Muscle layer of duodenum (tissue), 2 donors: Measurements from ENCODE around the gene NRXN3.

Experiments
- H3K27ac ChIP-seq: one replicate; pipeline ENCODE4 v1.7.0; 2013; ENCODE audit warnings: mild to moderate bottlenecking, low read length
- H3K27me3 ChIP-seq: one replicate; pipeline ENCODE4 v1.7.0; 2013; ENCODE audit warnings: low read depth, mild to moderate bottlenecking, control low read depth, low read length
- H3K36me3 ChIP-seq, 2 donors: one replicate each; pipeline ENCODE4 v1.7.0; 2013; ENCODE audit warnings: low read length in 2 of 2, control low read depth in 1 of 2, mild to moderate bottlenecking in 1 of 2; ENCODE audit not compliant: insufficient read depth in 2 of 2, control insufficient read depth in 1 of 2
- H3K4me1 ChIP-seq, 2 donors: one replicate each; pipeline ENCODE4 v1.7.0; 2013; ENCODE audit warnings: low read length in 2 of 2, mild to moderate bottlenecking in 2 of 2, control low read depth in 1 of 2, moderate library complexity in 1 of 2; ENCODE audit not compliant: insufficient read depth in 2 of 2, control insufficient read depth in 1 of 2
- H3K4me3 ChIP-seq, 2 donors: one replicate each; pipeline ENCODE4 v1.7.0; 2013; ENCODE audit warnings: low read length in 2 of 2, low read depth in 1 of 2, mild to moderate bottlenecking in 1 of 2
- H3K9me3 ChIP-seq, 2 donors: one replicate each; pipeline ENCODE4 v1.7.0; 2013; ENCODE audit warnings: low read length in 2 of 2, control low read depth in 1 of 2, mild to moderate bottlenecking in 1 of 2; ENCODE audit not compliant: control insufficient read depth in 1 of 2
- donor health status: healthy.

NRXN3 gene

GRCh38 chr14:79468486-79468885 is 1298.3 kb downstream of the NRXN3 start:
- Histone ChIP-seq H3K9me3 (no peaks in the 10 kb centered on the region), H3K27ac (no peak overlapping the region), H3K27me3 (no peaks in the 10 kb centered on the region), H3K4me1 (no peaks in the 10 kb centered on the region), H3K36me3 (no peaks in the 10 kb centered on the region), H3K4me3 (no peak overlapping the region)

GRCh38 chr14:79473651-79474050 is 1303.5 kb downstream of the NRXN3 start:
- Histone ChIP-seq H3K9me3 (no peaks in the 10 kb centered on the region), H3K4me1 (no peaks in the 10 kb centered on the region), H3K36me3 (no peaks in the 10 kb centered on the region), H3K4me3 (no peak overlapping the region), H3K27ac (no peak overlapping the region), H3K27me3 (no peaks in the 10 kb centered on the region)

- no peak overlapping the region for H3K4me3 ChIP-seq
- H3K9me3 ChIP-seq: no peaks in the 10 kb centered on the region
- H3K36me3 ChIP-seq: no peaks in the 10 kb centered on the region
- H3K27me3 ChIP-seq: no peaks in the 10 kb centered on the region
- no peaks in the 10 kb centered on the region for H3K4me1 ChIP-seq
- no peak overlapping the region for H3K27ac ChIP-seq
These were observed 1305.8 kb downstream of the NRXN3 start for GRCh38 chr14:79475887-79476532.

- H3K4me1 ChIP-seq: no peaks in the 10 kb centered on the region
- no peaks in the 10 kb centered on the region for H3K36me3 ChIP-seq
- H3K9me3 ChIP-seq: no peaks in the 10 kb centered on the region
- no peak overlapping the region for H3K4me3 ChIP-seq
- H3K27me3 ChIP-seq: no peaks in the 10 kb centered on the region
- H3K27ac ChIP-seq: no peak overlapping the region
These were observed 1306.4 kb downstream of the NRXN3 start for GRCh38 chr14:79476552-79476951.

GRCh38 chr14:79480212-79480611 is 1310.0 kb downstream of the NRXN3 start:
- Histone ChIP-seq H3K27ac (no peak overlapping the region), H3K36me3 (no peaks in the 10 kb centered on the region), H3K4me3 (no peak overlapping the region), H3K27me3 (no peaks in the 10 kb centered on the region), H3K4me1 (peaks cover 0 to 5% of the 10 kb centered on the region in 2 donors), H3K9me3 (no peaks in the 10 kb centered on the region)

GRCh38 chr14:79482825-79483224 is 1312.7 kb downstream of the NRXN3 start:
- H3K27me3 ChIP-seq: no peaks in the 10 kb centered on the region
- H3K4me3 ChIP-seq: no peak overlapping the region

GRCh38 chr14:79483477-79484388 is 1313.6 kb downstream of the NRXN3 start:
- Histone ChIP-seq H3K36me3 (no peaks in the 10 kb centered on the region), H3K27ac (no peak overlapping the region), H3K4me1 (peaks cover 0 to 5% of the 10 kb centered on the region in 2 donors), H3K9me3 (no peaks in the 10 kb centered on the region), H3K4me3 (no peak overlapping the region), H3K27me3 (no peaks in the 10 kb centered on the region)

More at GRCh38 chr14:79482825-79483224, 1312.7 kb downstream of the NRXN3 start:
- no peak overlapping the region for H3K27ac ChIP-seq
- no peaks in the 10 kb centered on the region for H3K36me3 ChIP-seq
- H3K4me1 ChIP-seq: peaks cover 0 to 5% of the 10 kb centered on the region in 2 donors
- no peaks in the 10 kb centered on the region for H3K9me3 ChIP-seq

GRCh38 chr14:79487632-79488031 is 1317.5 kb downstream of the NRXN3 start:
- no peaks in the 10 kb centered on the region for H3K36me3 ChIP-seq
- H3K27ac ChIP-seq: no peak overlapping the region
- peaks cover 0 to 2% of the 10 kb centered on the region in 2 donors for H3K4me1 ChIP-seq
- no peaks in the 10 kb centered on the region for H3K9me3 ChIP-seq
- no peak overlapping the region for H3K4me3 ChIP-seq
- H3K27me3 ChIP-seq: no peaks in the 10 kb centered on the region

- Histone ChIP-seq H3K4me1 (peaks cover 0 to 4% of the 10 kb centered on the region in 2 donors), H3K9me3 (no peaks in the 10 kb centered on the region), H3K4me3 (no peak overlapping the region), H3K27me3 (no peaks in the 10 kb centered on the region), H3K27ac (no peak overlapping the region), H3K36me3 (no peaks in the 10 kb centered on the region)
These were observed 1321.0 kb downstream of the NRXN3 start for GRCh38 chr14:79491161-79491560.

- H3K27ac ChIP-seq: no peak overlapping the region
- H3K4me1 ChIP-seq: peaks cover 0 to 10% of the 10 kb centered on the region in 2 donors
- no peaks in the 10 kb centered on the region for H3K27me3 ChIP-seq
- no peaks in the 10 kb centered on the region for H3K9me3 ChIP-seq
- no peaks in the 10 kb centered on the region for H3K36me3 ChIP-seq
- no peak overlapping the region for H3K4me3 ChIP-seq
These were observed 1323.0 kb downstream of the NRXN3 start for GRCh38 chr14:79493081-79493645.

- H3K4me3 ChIP-seq: no peak overlapping the region
- H3K9me3 ChIP-seq: no peaks in the 10 kb centered on the region
- no peaks in the 10 kb centered on the region for H3K27me3 ChIP-seq
- no peak overlapping the region for H3K27ac ChIP-seq
- H3K4me1 ChIP-seq: peaks cover 0 to 10% of the 10 kb centered on the region in 2 donors
- no peaks in the 10 kb centered on the region for H3K36me3 ChIP-seq
These were observed 1326.5 kb downstream of the NRXN3 start for GRCh38 chr14:79496701-79497100.
